ENCODE measurements around the gene KLHL3. TPM values are rescaled to one million over a fixed set of nuclear protein-coding genes. Genes with fewer than 3 reads are reported as not detected.

Gene KLHL3
- total RNA-seq, 4 donors from 2014 or later: 1.2 to 29.1 (median 3.4) TPM

- H3K9me3 ChIP-seq: no peaks in the 10 kb centered on the region
- H3K36me3 ChIP-seq: no peaks in the 10 kb centered on the region
- 89% methylated on average over 6 of the region's 7 CpGs for WGBS
- no peak overlapping the region for H3K4me3 ChIP-seq
- no peak for DNase-seq (ENCODE audit: low spot score in 2 of 2)
- TF ChIP-seq CTCF (IDR thresholded peaks at IDR 0.05) (no peak), POLR2AphosphoS5 (IDR thresholded peaks at IDR 0.05) (no peak), EP300 (IDR thresholded peaks at IDR 0.05) (no peak), POLR2A (IDR thresholded peaks at IDR 0.05) (no peak)
- no peaks in the 10 kb centered on the region for H3K4me1 ChIP-seq
- no peaks in the 10 kb centered on the region for H3K27me3 ChIP-seq
- no peak overlapping the region for H3K27ac ChIP-seq
Observed at GRCh38 chr5:137613554-137614265, 122.2 kb downstream of the KLHL3 start.

- Histone ChIP-seq H3K36me3 (no peaks in the 10 kb centered on the region), H3K27ac (no peak overlapping the region), H3K27me3 (peaks cover 3% of the 10 kb centered on the region), H3K9me3 (no peaks in the 10 kb centered on the region), H3K4me1 (no peaks in the 10 kb centered on the region), H3K4me3 (no peak overlapping the region)
- no peak for TF ChIP-seq POLR2A (IDR thresholded peaks at IDR 0.05)
- no peak for TF ChIP-seq POLR2AphosphoS5 (IDR thresholded peaks at IDR 0.05)
- DNase-seq (ENCODE audit: low spot score in 2 of 2): no peak
Observed at GRCh38 chr5:137612576-137612975, 123.3 kb downstream of the KLHL3 start.

GRCh38 chr5:137611794-137612435 is 124.0 kb downstream of the KLHL3 start:
- H3K4me1 ChIP-seq: no peaks in the 10 kb centered on the region
- no peak overlapping the region for H3K27ac ChIP-seq
- H3K36me3 ChIP-seq: no peaks in the 10 kb centered on the region
- DNase-seq (ENCODE audit: low spot score in 2 of 2): no peak
- WGBS: 77% methylated on average over 9 of the region's 9 CpGs
- H3K9me3 ChIP-seq: no peaks in the 10 kb centered on the region
- no peak overlapping the region for H3K4me3 ChIP-seq
- TF ChIP-seq EP300 (IDR thresholded peaks at IDR 0.05) (no peak), POLR2A (IDR thresholded peaks at IDR 0.05) (no peak), POLR2AphosphoS5 (IDR thresholded peaks at IDR 0.05) (no peak), CTCF (IDR thresholded peaks at IDR 0.05) (no peak)
- peaks cover 3% of the 10 kb centered on the region for H3K27me3 ChIP-seq

GRCh38 chr5:137611011-137611580 is 124.8 kb downstream of the KLHL3 start:
- Histone ChIP-seq H3K4me3 (no peak overlapping the region), H3K9me3 (no peaks in the 10 kb centered on the region), H3K27ac (no peak overlapping the region), H3K36me3 (no peaks in the 10 kb centered on the region), H3K4me1 (no peaks in the 10 kb centered on the region), H3K27me3 (peaks cover 3% of the 10 kb centered on the region)
- WGBS: 79% methylated on average over 3 of the region's 4 CpGs
- TF ChIP-seq POLR2A (IDR thresholded peaks at IDR 0.05) (no peak), CTCF (IDR thresholded peaks at IDR 0.05) (no peak), EP300 (IDR thresholded peaks at IDR 0.05) (no peak), POLR2AphosphoS5 (IDR thresholded peaks at IDR 0.05) (no peak)
- no peak for DNase-seq (ENCODE audit: low spot score in 2 of 2)

- WGBS: 91% methylated on average over 4 of the region's 4 CpGs
- Histone ChIP-seq H3K36me3 (no peaks in the 10 kb centered on the region), H3K27me3 (peaks cover 3% of the 10 kb centered on the region), H3K4me3 (no peak overlapping the region), H3K27ac (no peak overlapping the region), H3K4me1 (no peaks in the 10 kb centered on the region), H3K9me3 (no peaks in the 10 kb centered on the region)
- no peak for TF ChIP-seq CTCF (IDR thresholded peaks at IDR 0.05)
- TF ChIP-seq POLR2A (IDR thresholded peaks at IDR 0.05): no peak
- no peak for TF ChIP-seq POLR2AphosphoS5 (IDR thresholded peaks at IDR 0.05)
- TF ChIP-seq EP300 (IDR thresholded peaks at IDR 0.05): no peak
- DNase-seq (ENCODE audit: low spot score in 2 of 2): no peak
Observed at GRCh38 chr5:137610598-137610997, 125.3 kb downstream of the KLHL3 start.

Data from suprapubic skin (tissue), 4 donors.